Embryonic facial prominence (tissue), 1 donor: ENCODE measurements around the gene BTK.

ENCODE experiments used
- DNase-seq: peaks from one replicate; pipeline ENCODE4 v3.0.0-alpha.2; 2016; ENCODE audit errors: extremely low spot score

BTK gene

GRCh38 chrX:101393530-101394305 is 7.7 kb upstream of the BTK start:
- DNase-seq, result no peak

- DNase-seq, result no peak
These were observed 5.8 kb upstream of the BTK start for GRCh38 chrX:101391831-101392230.

GRCh38 chrX:101390664-101391525 is 4.9 kb upstream of the BTK start, which contains the start of gene RPL36A:
Gene RPL36A, plus strand, starts transcription at chrX:101391011. Its CDS starts 33 bp downstream, at chrX:101391044.
- peak; percentile 80 for DNase-seq

GRCh38 chrX:101388604-101389003 is 2.6 kb upstream of the BTK start:
- no peak for DNase-seq

- no peak for DNase-seq
These were observed 523 bp upstream of the BTK start for GRCh38 chrX:101386542-101386885.

GRCh38 chrX:101385026-101385684 is 836 bp downstream of the BTK start:
- no peak for DNase-seq

- no peak for DNase-seq
These were observed 2.2 kb downstream of the BTK start for GRCh38 chrX:101383679-101384205.

GRCh38 chrX:101377547-101377946 is 8.4 kb downstream of the BTK start:
- DNase-seq, result no peak

- no peak for DNase-seq
These were observed 15.0 kb downstream of the BTK start for GRCh38 chrX:101370888-101371504.

- DNase-seq, result no peak
These were observed 16.3 kb downstream of the BTK start for GRCh38 chrX:101369687-101370086.

GRCh38 chrX:101368800-101369199 is 17.2 kb downstream of the BTK start:
- no peak for DNase-seq

- DNase-seq, result no peak
These were observed 20.6 kb downstream of the BTK start for GRCh38 chrX:101365301-101365795.

- no peak for DNase-seq
These were observed 23.2 kb downstream of the BTK start for GRCh38 chrX:101362757-101363156.

- no peak for DNase-seq
These were observed 23.9 kb downstream of the BTK start for GRCh38 chrX:101362116-101362515.

GRCh38 chrX:101360390-101360789 is 25.6 kb downstream of the BTK start:
- no peak for DNase-seq

GRCh38 chrX:101359966-101360365 is 26.0 kb downstream of the BTK start:
- DNase-seq, result no peak

GRCh38 chrX:101357166-101357795 is 28.7 kb downstream of the BTK start:
- no peak for DNase-seq

- DNase-seq, result no peak
These were observed 36.8 kb downstream of the BTK start for GRCh38 chrX:101349193-101349562.

- peak; percentile 14 for DNase-seq
These were observed 37.4 kb downstream of the BTK start, which contains the start of gene TIMM8A for GRCh38 chrX:101348452-101349192. Gene TIMM8A, minus strand, starts transcription at chrX:101348742. Its CDS starts 78 bp downstream, at chrX:101348664.

GRCh38 chrX:101347859-101348451 is 38.0 kb downstream of the BTK start:
- DNase-seq, result no peak
